ENCODE results near the gene CNNM1.

CNNM1 gene

DNA sequence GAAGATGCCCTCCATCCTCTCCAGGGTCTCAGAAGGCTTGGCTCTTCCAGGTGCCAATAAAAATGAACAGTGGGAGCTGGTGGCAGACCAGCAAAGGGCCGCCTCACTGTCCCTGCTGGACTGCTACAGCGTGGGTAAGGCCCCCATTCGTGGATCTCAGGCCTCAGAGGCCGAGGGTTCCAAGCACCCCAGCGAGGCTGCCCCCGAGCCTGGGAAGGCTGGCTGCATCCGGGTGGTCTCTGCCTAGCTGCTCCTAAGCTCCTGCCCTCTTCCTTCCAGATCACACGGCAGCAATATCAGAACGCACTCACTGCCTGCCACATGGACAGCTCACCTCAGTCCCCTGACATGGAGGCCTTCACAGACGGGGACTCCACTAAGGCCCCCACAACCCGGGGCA, 58.4 kb downstream of the CNNM1 start:
- H3K4me1 ChIP-seq (ENCODE audit: control insufficient read depth, insufficient read depth, low read length, poor library complexity, severe bottlenecking): no peaks in the 10 kb centered on the region
- no peaks in the 10 kb centered on the region for H3K9me3 ChIP-seq (ENCODE audit: control insufficient read depth, low read length)
- no peaks in the 10 kb centered on the region for H3K36me3 ChIP-seq (ENCODE audit: control insufficient read depth, insufficient read depth, low read length)

DNA sequence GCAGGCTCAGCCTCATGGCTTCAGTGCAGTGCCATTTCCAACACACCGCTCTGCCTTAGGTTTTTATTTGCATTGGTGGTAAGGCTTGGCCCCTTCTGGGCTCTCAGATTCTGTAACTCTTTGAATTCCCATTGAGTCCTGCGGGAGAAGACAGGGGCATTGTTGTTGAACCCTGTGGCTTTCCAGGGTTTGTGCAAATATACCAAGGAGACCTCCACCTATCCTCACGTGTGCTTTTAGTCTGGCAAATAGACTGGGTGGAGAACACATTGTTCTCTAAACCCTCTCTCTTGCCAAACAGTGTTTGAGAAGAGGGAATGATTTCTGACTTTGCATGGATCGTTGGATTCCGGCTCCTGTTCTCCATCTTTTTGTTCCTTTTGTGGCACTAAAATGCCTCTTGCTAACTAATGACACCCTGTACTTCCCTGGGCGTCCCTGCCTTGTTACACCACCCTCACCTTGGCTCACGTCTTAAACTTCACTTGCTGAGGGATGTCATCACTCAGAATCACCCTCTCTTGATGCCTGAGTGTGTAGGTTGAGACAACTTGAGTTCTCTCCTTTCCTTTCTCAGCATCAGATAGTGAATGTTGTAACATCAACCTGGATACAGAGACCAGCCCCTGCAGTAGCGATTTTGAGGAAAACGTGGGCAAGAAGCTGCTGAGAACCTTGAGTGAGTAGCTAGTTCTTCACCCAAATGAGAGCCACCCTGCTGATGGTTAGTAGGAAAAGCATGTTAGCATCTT, 60.7 kb downstream of the CNNM1 start:
- no peaks in the 10 kb centered on the region for H3K27me3 ChIP-seq (replicated peaks; ENCODE audit: control insufficient read depth, insufficient read depth, low read length, poor library complexity, severe bottlenecking)
- no peak overlapping the region for H3K27ac ChIP-seq (ENCODE audit: insufficient read depth, low read length, poor library complexity, severe bottlenecking)
- no peaks in the 10 kb centered on the region for H3K4me1 ChIP-seq (ENCODE audit: control insufficient read depth, insufficient read depth, low read length, poor library complexity, severe bottlenecking)
- no peak for DNase-seq
- no peak overlapping the region for H3K4me3 ChIP-seq (ENCODE audit: insufficient read depth, low read depth, low read length, poor library complexity, severe bottlenecking)
- H3K36me3 ChIP-seq (ENCODE audit: control insufficient read depth, insufficient read depth, low read length): no peaks in the 10 kb centered on the region
- H3K9me3 ChIP-seq (ENCODE audit: control insufficient read depth, low read length): no peaks in the 10 kb centered on the region

More for the DNA sequence above, 58.4 kb downstream of the CNNM1 start:
- DNase-seq: no peak
- Histone ChIP-seq H3K4me3 (ENCODE audit: insufficient read depth, low read depth, low read length, poor library complexity, severe bottlenecking) (no peak overlapping the region), H3K27ac (ENCODE audit: insufficient read depth, low read length, poor library complexity, severe bottlenecking) (no peak overlapping the region), H3K27me3 (replicated peaks; ENCODE audit: control insufficient read depth, insufficient read depth, low read length, poor library complexity, severe bottlenecking) (no peaks in the 10 kb centered on the region)

DNA sequence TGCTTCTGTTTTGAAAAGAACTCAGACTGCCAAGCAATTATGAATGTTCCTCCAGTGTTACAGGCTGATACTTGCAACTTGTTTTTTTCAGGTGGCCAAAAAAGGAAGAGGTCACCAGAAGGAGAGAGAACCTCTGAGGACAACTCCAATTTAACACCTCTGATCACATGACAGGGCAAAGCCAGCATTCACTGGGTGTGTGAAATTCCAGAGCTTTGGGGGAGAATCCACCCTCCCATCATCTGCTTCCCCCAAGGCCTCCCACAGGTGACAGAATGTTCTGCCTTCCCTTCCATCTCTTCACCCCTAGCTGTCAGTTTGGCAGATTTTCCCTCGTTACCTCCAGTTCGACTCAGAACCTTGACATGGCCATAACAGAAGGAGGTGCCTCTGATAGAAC, 62.2 kb downstream of the CNNM1 start:
- Histone ChIP-seq H3K4me3 (ENCODE audit: insufficient read depth, low read depth, low read length, poor library complexity, severe bottlenecking) (no peak overlapping the region), H3K9me3 (ENCODE audit: control insufficient read depth, low read length) (no peaks in the 10 kb centered on the region), H3K36me3 (ENCODE audit: control insufficient read depth, insufficient read depth, low read length) (no peaks in the 10 kb centered on the region), H3K4me1 (ENCODE audit: control insufficient read depth, insufficient read depth, low read length, poor library complexity, severe bottlenecking) (no peaks in the 10 kb centered on the region), H3K27ac (ENCODE audit: insufficient read depth, low read length, poor library complexity, severe bottlenecking) (no peak overlapping the region), H3K27me3 (replicated peaks; ENCODE audit: control insufficient read depth, insufficient read depth, low read length, poor library complexity, severe bottlenecking) (no peaks in the 10 kb centered on the region)
- DNase-seq: no peak

DNA sequence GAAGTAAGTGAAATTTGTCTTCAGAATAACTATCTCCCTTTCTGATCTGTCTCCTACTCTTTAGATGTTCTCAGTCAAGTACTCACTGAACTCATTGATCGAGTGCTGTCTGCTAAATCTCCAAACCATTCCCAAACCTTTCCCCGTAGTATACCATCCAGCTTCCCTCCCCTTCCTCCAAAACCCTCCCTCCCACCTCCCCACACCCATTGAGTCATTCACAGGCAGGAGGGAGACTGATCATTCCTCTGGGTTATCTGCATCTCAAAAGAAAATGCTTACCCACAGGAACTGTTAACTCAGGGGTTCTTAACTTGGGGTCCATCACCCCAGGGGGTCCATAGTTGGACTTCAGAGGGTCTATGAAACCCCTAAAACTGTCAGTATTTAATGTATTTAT, 63.9 kb downstream of the CNNM1 start:
- no peaks in the 10 kb centered on the region for H3K4me1 ChIP-seq (ENCODE audit: control insufficient read depth, insufficient read depth, low read length, poor library complexity, severe bottlenecking)

DNA sequence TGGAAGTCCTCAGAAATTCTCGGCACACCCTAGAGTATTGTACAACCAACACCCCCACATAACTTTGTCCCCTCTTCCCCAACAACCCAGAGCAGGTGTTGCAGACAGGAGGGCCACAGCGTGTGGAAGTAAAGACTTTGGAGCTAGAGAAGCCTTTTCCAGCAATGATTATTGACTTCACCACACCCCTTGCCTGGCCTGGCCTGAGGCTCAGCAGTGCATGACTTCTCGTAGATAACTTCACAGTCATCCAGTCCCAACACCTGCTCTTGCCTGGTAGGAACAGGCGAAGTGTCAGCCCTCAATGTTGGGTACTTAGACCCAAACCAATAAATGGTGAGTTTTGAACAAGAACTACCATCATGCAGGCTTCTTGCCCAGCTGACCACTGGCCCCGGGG, 64.5 kb downstream of the CNNM1 start:
- H3K36me3 ChIP-seq (ENCODE audit: control insufficient read depth, insufficient read depth, low read length): peaks cover 4% of the 10 kb centered on the region
- no peak overlapping the region for H3K27ac ChIP-seq (ENCODE audit: insufficient read depth, low read length, poor library complexity, severe bottlenecking)
- H3K4me1 ChIP-seq (ENCODE audit: control insufficient read depth, insufficient read depth, low read length, poor library complexity, severe bottlenecking): no peaks in the 10 kb centered on the region
- no peak overlapping the region for H3K4me3 ChIP-seq (ENCODE audit: insufficient read depth, low read depth, low read length, poor library complexity, severe bottlenecking)
- DNase-seq: no peak
- H3K9me3 ChIP-seq (ENCODE audit: control insufficient read depth, low read length): no peaks in the 10 kb centered on the region
- no peaks in the 10 kb centered on the region for H3K27me3 ChIP-seq (replicated peaks; ENCODE audit: control insufficient read depth, insufficient read depth, low read length, poor library complexity, severe bottlenecking)

More for the DNA sequence above, 63.9 kb downstream of the CNNM1 start:
- H3K36me3 ChIP-seq (ENCODE audit: control insufficient read depth, insufficient read depth, low read length): peaks cover 4% of the 10 kb centered on the region
- H3K27ac ChIP-seq (ENCODE audit: insufficient read depth, low read length, poor library complexity, severe bottlenecking): no peak overlapping the region
- DNase-seq: no peak
- H3K9me3 ChIP-seq (ENCODE audit: control insufficient read depth, low read length): no peaks in the 10 kb centered on the region
- no peaks in the 10 kb centered on the region for H3K27me3 ChIP-seq (replicated peaks; ENCODE audit: control insufficient read depth, insufficient read depth, low read length, poor library complexity, severe bottlenecking)
- H3K4me3 ChIP-seq (ENCODE audit: insufficient read depth, low read depth, low read length, poor library complexity, severe bottlenecking): no peak overlapping the region

DNA sequence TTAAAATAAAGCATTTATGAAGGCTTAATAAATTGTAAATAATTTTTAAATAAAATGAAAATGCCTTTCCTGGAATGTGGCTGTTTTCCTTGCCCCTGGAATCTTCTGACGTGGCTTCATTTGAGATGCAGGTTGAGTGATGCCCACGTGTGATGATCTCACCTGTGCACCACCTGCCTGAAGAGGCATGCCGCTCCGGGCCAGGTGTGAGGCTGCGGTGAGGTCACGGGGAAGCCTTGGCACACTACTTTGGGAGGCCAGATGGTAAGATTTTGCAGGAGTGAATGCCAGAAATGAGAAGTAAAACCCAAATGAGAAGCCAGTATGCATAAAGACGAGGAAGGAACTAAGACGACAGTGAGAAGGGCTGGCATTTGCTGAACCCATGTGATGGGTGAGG, 65.1 kb downstream of the CNNM1 start:
- Histone ChIP-seq H3K4me3 (ENCODE audit: insufficient read depth, low read depth, low read length, poor library complexity, severe bottlenecking) (no peak overlapping the region), H3K27ac (ENCODE audit: insufficient read depth, low read length, poor library complexity, severe bottlenecking) (no peak overlapping the region), H3K4me1 (ENCODE audit: control insufficient read depth, insufficient read depth, low read length, poor library complexity, severe bottlenecking) (no peaks in the 10 kb centered on the region), H3K27me3 (replicated peaks; ENCODE audit: control insufficient read depth, insufficient read depth, low read length, poor library complexity, severe bottlenecking) (no peaks in the 10 kb centered on the region), H3K9me3 (ENCODE audit: control insufficient read depth, low read length) (no peaks in the 10 kb centered on the region), H3K36me3 (ENCODE audit: control insufficient read depth, insufficient read depth, low read length) (peaks cover 4% of the 10 kb centered on the region)
- DNase-seq: no peak

DNA sequence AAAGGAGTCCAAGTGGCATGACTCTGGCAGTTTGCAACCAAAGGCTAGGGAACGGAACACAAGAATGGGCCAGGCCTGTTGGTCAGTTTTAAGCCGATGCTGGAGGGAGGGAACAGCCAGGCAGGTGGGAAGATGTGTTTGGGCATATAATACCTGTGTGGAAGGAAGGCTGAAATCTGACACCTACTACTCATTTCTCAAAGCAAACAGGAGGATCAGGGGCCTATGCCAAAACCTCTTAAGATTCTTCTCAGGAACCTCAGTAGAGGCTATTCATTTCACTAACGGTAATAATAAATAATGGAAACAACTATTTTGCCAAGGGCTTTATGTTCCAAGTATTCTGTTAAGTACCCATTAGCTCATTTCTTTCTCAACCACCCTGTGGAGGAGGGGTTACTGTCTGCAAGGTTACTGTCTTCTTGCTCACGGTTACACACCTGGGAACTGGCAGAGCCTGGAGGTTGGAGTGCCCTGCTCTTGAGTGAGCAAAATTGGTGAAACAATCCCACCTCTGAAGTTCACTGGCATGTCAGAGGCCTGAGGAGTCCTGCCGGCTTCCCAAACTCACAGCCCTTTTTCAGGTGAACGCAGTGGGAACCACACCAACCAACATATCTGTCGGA, 65.7 kb downstream of the CNNM1 start:
- DNase-seq: no peak
- no peaks in the 10 kb centered on the region for H3K9me3 ChIP-seq (ENCODE audit: control insufficient read depth, low read length)
- no peaks in the 10 kb centered on the region for H3K27me3 ChIP-seq (replicated peaks; ENCODE audit: control insufficient read depth, insufficient read depth, low read length, poor library complexity, severe bottlenecking)
- no peaks in the 10 kb centered on the region for H3K4me1 ChIP-seq (ENCODE audit: control insufficient read depth, insufficient read depth, low read length, poor library complexity, severe bottlenecking)
- H3K36me3 ChIP-seq (ENCODE audit: control insufficient read depth, insufficient read depth, low read length): peaks cover 4% of the 10 kb centered on the region
- no peak overlapping the region for H3K4me3 ChIP-seq (ENCODE audit: insufficient read depth, low read depth, low read length, poor library complexity, severe bottlenecking)
- no peak overlapping the region for H3K27ac ChIP-seq (ENCODE audit: insufficient read depth, low read length, poor library complexity, severe bottlenecking)

DNA sequence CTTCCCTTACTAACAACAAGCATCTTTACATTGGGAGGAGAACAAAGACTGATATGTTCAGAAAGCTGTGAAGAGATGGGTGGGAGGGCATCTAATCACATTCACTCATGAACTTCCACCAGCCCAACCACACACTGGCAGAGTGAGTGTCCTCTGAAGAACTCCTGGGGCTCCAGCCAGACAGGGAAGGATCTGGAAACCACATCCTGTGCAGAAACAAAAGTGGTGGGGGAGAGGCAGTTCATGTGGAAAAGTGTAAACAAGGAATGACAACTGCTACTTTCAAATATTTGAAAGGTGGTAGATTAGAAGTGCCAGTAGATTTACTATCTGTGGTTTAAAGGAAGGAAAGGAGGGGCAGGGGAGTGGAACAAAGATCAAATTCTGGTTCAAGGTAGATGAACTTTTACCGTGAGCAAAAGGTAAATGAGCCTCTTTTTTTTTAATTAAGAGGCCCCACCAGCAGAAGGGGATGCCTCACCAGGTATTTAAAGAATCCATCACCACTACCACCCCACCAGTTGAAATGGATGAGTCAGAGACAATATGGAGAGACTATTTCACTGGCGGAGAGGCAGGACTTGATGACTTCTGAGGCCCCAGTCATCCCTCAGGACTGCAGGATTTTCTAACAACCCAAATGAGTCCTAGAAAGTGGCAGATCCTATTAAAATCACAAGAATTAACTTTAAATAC, 66.7 kb downstream of the CNNM1 start:
- Histone ChIP-seq H3K4me1 (ENCODE audit: control insufficient read depth, insufficient read depth, low read length, poor library complexity, severe bottlenecking) (no peaks in the 10 kb centered on the region), H3K27me3 (replicated peaks; ENCODE audit: control insufficient read depth, insufficient read depth, low read length, poor library complexity, severe bottlenecking) (no peaks in the 10 kb centered on the region), H3K9me3 (ENCODE audit: control insufficient read depth, low read length) (no peaks in the 10 kb centered on the region), H3K27ac (ENCODE audit: insufficient read depth, low read length, poor library complexity, severe bottlenecking) (no peak overlapping the region), H3K4me3 (ENCODE audit: insufficient read depth, low read depth, low read length, poor library complexity, severe bottlenecking) (no peak overlapping the region), H3K36me3 (ENCODE audit: control insufficient read depth, insufficient read depth, low read length) (peaks cover 4% of the 10 kb centered on the region)
- no peak for DNase-seq

DNA sequence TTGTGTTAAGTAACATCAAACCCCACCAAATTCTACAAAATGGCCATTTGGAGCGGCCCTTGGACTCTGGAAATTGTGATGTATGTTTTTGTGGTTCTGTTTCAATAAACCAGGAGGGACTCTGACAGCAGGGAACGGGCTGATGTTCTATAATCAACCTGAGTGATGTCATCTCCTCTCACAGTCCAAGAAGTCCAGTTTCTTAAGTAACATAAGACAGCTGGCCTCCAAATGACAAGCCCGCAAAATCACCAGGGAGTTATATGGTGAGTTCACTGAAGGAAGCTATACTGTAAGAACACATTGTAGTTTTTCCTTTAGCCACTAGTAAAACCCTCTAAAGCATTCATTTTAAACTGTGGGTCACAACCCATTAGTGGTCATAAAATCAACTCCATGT, 67.3 kb downstream of the CNNM1 start:
- Histone ChIP-seq H3K9me3 (ENCODE audit: control insufficient read depth, low read length) (no peaks in the 10 kb centered on the region), H3K4me1 (ENCODE audit: control insufficient read depth, insufficient read depth, low read length, poor library complexity, severe bottlenecking) (no peaks in the 10 kb centered on the region), H3K27me3 (replicated peaks; ENCODE audit: control insufficient read depth, insufficient read depth, low read length, poor library complexity, severe bottlenecking) (no peaks in the 10 kb centered on the region), H3K36me3 (ENCODE audit: control insufficient read depth, insufficient read depth, low read length) (peaks cover 4% of the 10 kb centered on the region), H3K27ac (ENCODE audit: insufficient read depth, low read length, poor library complexity, severe bottlenecking) (no peak overlapping the region), H3K4me3 (ENCODE audit: insufficient read depth, low read depth, low read length, poor library complexity, severe bottlenecking) (no peak overlapping the region)
- DNase-seq: no peak

DNA sequence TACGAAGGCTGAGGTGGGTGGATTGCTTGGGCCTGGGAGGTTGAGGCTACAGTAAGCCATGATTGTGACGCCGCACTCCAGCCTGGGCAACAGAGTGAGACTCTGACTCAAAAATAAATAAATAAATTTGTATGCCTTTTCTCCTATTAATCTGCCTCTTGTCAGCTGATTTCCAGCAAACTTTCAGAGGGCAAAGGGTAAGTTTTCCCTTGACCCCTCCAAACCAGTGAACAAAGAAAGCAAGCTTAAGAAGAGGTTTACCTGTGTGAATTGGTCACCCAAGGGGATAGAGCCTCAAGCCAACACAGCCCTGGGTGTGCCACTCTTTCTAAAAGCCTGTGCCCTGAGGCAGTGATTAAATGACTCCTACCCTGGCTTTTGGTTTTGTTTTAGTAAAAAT, 70.5 kb downstream of the CNNM1 start:
- no peak for DNase-seq
- Histone ChIP-seq H3K9me3 (ENCODE audit: control insufficient read depth, low read length) (no peaks in the 10 kb centered on the region), H3K4me3 (ENCODE audit: insufficient read depth, low read depth, low read length, poor library complexity, severe bottlenecking) (no peak overlapping the region), H3K36me3 (ENCODE audit: control insufficient read depth, insufficient read depth, low read length) (peaks cover 31% of the 10 kb centered on the region), H3K4me1 (ENCODE audit: control insufficient read depth, insufficient read depth, low read length, poor library complexity, severe bottlenecking) (no peaks in the 10 kb centered on the region), H3K27ac (ENCODE audit: insufficient read depth, low read length, poor library complexity, severe bottlenecking) (no peak overlapping the region), H3K27me3 (replicated peaks; ENCODE audit: control insufficient read depth, insufficient read depth, low read length, poor library complexity, severe bottlenecking) (no peaks in the 10 kb centered on the region)
